ENCODE measurements around the gene MRPL48.

MRPL48 gene

GRCh38 chr11:73851046-73851764, 63.5 kb downstream of the MRPL48 start:
- Histone ChIP-seq H3K4me1 (ENCODE audit: control insufficient read depth, insufficient read depth, low read depth, low read length) (no peaks in the 10 kb centered on the region), H3K4ac (ENCODE audit: low read depth in 1 of 2, low read length in 2 of 2) (no peak overlapping the region)

GRCh38 chr11:73852049-73852448, 64.4 kb downstream of the MRPL48 start:
- Histone ChIP-seq H2AK5ac (ENCODE audit: low read length, severe bottlenecking) (no peak overlapping the region), H3K9ac (ENCODE audit: low read length) (no peak overlapping the region), H3K4me3 (ENCODE audit: insufficient read depth in 1 of 2, low read depth in 1 of 2, low read length in 2 of 2) (no peak overlapping the region), H2AFZ (ENCODE audit: low read depth, low read length) (no peak overlapping the region), H3K4ac (ENCODE audit: low read depth in 1 of 2, low read length in 2 of 2) (no peak overlapping the region), H3K79me1 (replicated peaks; ENCODE audit: low read length, poor library complexity, severe bottlenecking) (no peaks in the 10 kb centered on the region), H3K18ac (ENCODE audit: low read depth in 1 of 2, low read length in 2 of 2) (no peak overlapping the region), H3K23ac (ENCODE audit: low read length in 2 of 2) (no peak overlapping the region), H3K36me3 (ENCODE audit: control insufficient read depth in 1 of 2, insufficient read depth in 2 of 2, low read depth in 1 of 2, low read length in 2 of 2) (peaks cover 0 to 3% of the 10 kb centered on the region in 2 experiments), H4K8ac (ENCODE audit: low read length) (no peak overlapping the region), H3K9me3 (ENCODE audit: control insufficient read depth, low read length) (no peaks in the 10 kb centered on the region), H2BK15ac (ENCODE audit: low read depth, poor library complexity, severe bottlenecking) (no peak overlapping the region), H2BK5ac (ENCODE audit: low read depth, low read length, poor library complexity, severe bottlenecking) (no peak overlapping the region), H3K27me3 (ENCODE audit: control insufficient read depth in 1 of 2, insufficient read depth in 1 of 2, low read length in 2 of 2) (no peaks in the 10 kb centered on the region), H2BK120ac (ENCODE audit: low read depth, low read length) (no peak overlapping the region), H2BK12ac (ENCODE audit: low read length in 2 of 2) (no peak overlapping the region), H4K91ac (ENCODE audit: low read length) (no peak overlapping the region), H3K4me1 (ENCODE audit: control insufficient read depth, insufficient read depth, low read depth, low read length) (no peaks in the 10 kb centered on the region), H3K27ac (ENCODE audit: low read length, poor library complexity, severe bottlenecking) (no peak overlapping the region), H3K14ac (ENCODE audit: low read length in 2 of 2) (no peak overlapping the region), H3K4me2 (ENCODE audit: low read length, poor library complexity, severe bottlenecking) (no peak overlapping the region)
- WGBS: 95% methylated on average over 3 of the region's 3 CpGs
- DNase-seq: no peak

More at GRCh38 chr11:73851046-73851764, 63.5 kb downstream of the MRPL48 start:
- H3K18ac ChIP-seq (ENCODE audit: low read depth in 1 of 2, low read length in 2 of 2): no peak overlapping the region
- no peak overlapping the region for H2BK12ac ChIP-seq (ENCODE audit: low read length in 2 of 2)
- WGBS: 96% methylated on average over 3 of the region's 3 CpGs
- H3K36me3 ChIP-seq (ENCODE audit: control insufficient read depth in 1 of 2, insufficient read depth in 2 of 2, low read depth in 1 of 2, low read length in 2 of 2): peaks cover 0 to 3% of the 10 kb centered on the region in 2 experiments
- no peaks in the 10 kb centered on the region for H3K27me3 ChIP-seq (ENCODE audit: control insufficient read depth in 1 of 2, insufficient read depth in 1 of 2, low read length in 2 of 2)
- no peak overlapping the region for H2BK120ac ChIP-seq (ENCODE audit: low read depth, low read length)
- no peak overlapping the region for H2AFZ ChIP-seq (ENCODE audit: low read depth, low read length)
- no peak overlapping the region for H2BK5ac ChIP-seq (ENCODE audit: low read depth, low read length, poor library complexity, severe bottlenecking)
- no peak overlapping the region for H3K27ac ChIP-seq (ENCODE audit: low read length, poor library complexity, severe bottlenecking)
- no peaks in the 10 kb centered on the region for H3K9me3 ChIP-seq (ENCODE audit: control insufficient read depth, low read length)
- no peak overlapping the region for H3K4me3 ChIP-seq (ENCODE audit: insufficient read depth in 1 of 2, low read depth in 1 of 2, low read length in 2 of 2)
- no peak overlapping the region for H4K91ac ChIP-seq (ENCODE audit: low read length)
- no peak overlapping the region for H3K23ac ChIP-seq (ENCODE audit: low read length in 2 of 2)
- H2AK5ac ChIP-seq (ENCODE audit: low read length, severe bottlenecking): no peak overlapping the region
- no peak overlapping the region for H4K8ac ChIP-seq (ENCODE audit: low read length)
- H3K14ac ChIP-seq (ENCODE audit: low read length in 2 of 2): no peak overlapping the region
- no peak for DNase-seq
- H3K79me1 ChIP-seq (replicated peaks; ENCODE audit: low read length, poor library complexity, severe bottlenecking): no peaks in the 10 kb centered on the region
- H3K4me2 ChIP-seq (ENCODE audit: low read length, poor library complexity, severe bottlenecking): no peak overlapping the region
- H3K9ac ChIP-seq (ENCODE audit: low read length): no peak overlapping the region
- H2BK15ac ChIP-seq (ENCODE audit: low read depth, poor library complexity, severe bottlenecking): no peak overlapping the region

GRCh38 chr11:73854680-73855079, 67.0 kb downstream of the MRPL48 start:
- H2AFZ ChIP-seq (ENCODE audit: low read depth, low read length): no peak overlapping the region
- H3K79me1 ChIP-seq (replicated peaks; ENCODE audit: low read length, poor library complexity, severe bottlenecking): no peaks in the 10 kb centered on the region
- no peak overlapping the region for H4K91ac ChIP-seq (ENCODE audit: low read length)
- H2BK5ac ChIP-seq (ENCODE audit: low read depth, low read length, poor library complexity, severe bottlenecking): no peak overlapping the region
- DNase-seq: peak; percentile 22
- no peaks in the 10 kb centered on the region for H3K27me3 ChIP-seq (ENCODE audit: control insufficient read depth in 1 of 2, insufficient read depth in 1 of 2, low read length in 2 of 2)
- no peak overlapping the region for H2AK5ac ChIP-seq (ENCODE audit: low read length, severe bottlenecking)
- H3K18ac ChIP-seq (ENCODE audit: low read depth in 1 of 2, low read length in 2 of 2): no peak overlapping the region
- no peak overlapping the region for H3K23ac ChIP-seq (ENCODE audit: low read length in 2 of 2)
- no peak overlapping the region for H3K27ac ChIP-seq (ENCODE audit: low read length, poor library complexity, severe bottlenecking)
- 89% methylated on average over 1 of the region's 1 CpG for WGBS
- H3K9ac ChIP-seq (ENCODE audit: low read length): no peak overlapping the region
- peaks cover 0 to 3% of the 10 kb centered on the region in 2 experiments for H3K36me3 ChIP-seq (ENCODE audit: control insufficient read depth in 1 of 2, insufficient read depth in 2 of 2, low read depth in 1 of 2, low read length in 2 of 2)
- H2BK15ac ChIP-seq (ENCODE audit: low read depth, poor library complexity, severe bottlenecking): no peak overlapping the region
- no peak overlapping the region for H4K8ac ChIP-seq (ENCODE audit: low read length)
- no peak overlapping the region for H3K14ac ChIP-seq (ENCODE audit: low read length in 2 of 2)
- no peak overlapping the region for H3K4ac ChIP-seq (ENCODE audit: low read depth in 1 of 2, low read length in 2 of 2)
- H3K4me2 ChIP-seq (ENCODE audit: low read length, poor library complexity, severe bottlenecking): no peak overlapping the region
- H2BK120ac ChIP-seq (ENCODE audit: low read depth, low read length): no peak overlapping the region
- H2BK12ac ChIP-seq (ENCODE audit: low read length in 2 of 2): no peak overlapping the region
- no peaks in the 10 kb centered on the region for H3K9me3 ChIP-seq (ENCODE audit: control insufficient read depth, low read length)
- H3K4me3 ChIP-seq (ENCODE audit: insufficient read depth in 1 of 2, low read depth in 1 of 2, low read length in 2 of 2): no peak overlapping the region
- H3K4me1 ChIP-seq (ENCODE audit: control insufficient read depth, insufficient read depth, low read depth, low read length): no peaks in the 10 kb centered on the region

- Histone ChIP-seq H2AFZ (ENCODE audit: low read depth, low read length) (no peak overlapping the region), H3K27me3 (ENCODE audit: control insufficient read depth in 1 of 2, insufficient read depth in 1 of 2, low read length in 2 of 2) (no peaks in the 10 kb centered on the region), H3K4me2 (ENCODE audit: low read length, poor library complexity, severe bottlenecking) (no peak overlapping the region), H2BK120ac (ENCODE audit: low read depth, low read length) (no peak overlapping the region), H3K4me1 (ENCODE audit: control insufficient read depth, insufficient read depth, low read depth, low read length) (no peaks in the 10 kb centered on the region), H3K79me1 (replicated peaks; ENCODE audit: low read length, poor library complexity, severe bottlenecking) (no peaks in the 10 kb centered on the region), H4K91ac (ENCODE audit: low read length) (no peak overlapping the region), H3K14ac (ENCODE audit: low read length in 2 of 2) (no peak overlapping the region), H4K8ac (ENCODE audit: low read length) (no peak overlapping the region), H3K4ac (ENCODE audit: low read depth in 1 of 2, low read length in 2 of 2) (no peak overlapping the region), H3K9me3 (ENCODE audit: control insufficient read depth, low read length) (no peaks in the 10 kb centered on the region), H2BK15ac (ENCODE audit: low read depth, poor library complexity, severe bottlenecking) (no peak overlapping the region), H3K9ac (ENCODE audit: low read length) (no peak overlapping the region), H2BK5ac (ENCODE audit: low read depth, low read length, poor library complexity, severe bottlenecking) (no peak overlapping the region), H2AK5ac (ENCODE audit: low read length, severe bottlenecking) (no peak overlapping the region), H2BK12ac (ENCODE audit: low read length in 2 of 2) (no peak overlapping the region), H3K36me3 (ENCODE audit: control insufficient read depth in 1 of 2, insufficient read depth in 2 of 2, low read depth in 1 of 2, low read length in 2 of 2) (peaks cover 0 to 13% of the 10 kb centered on the region in 2 experiments), H3K23ac (ENCODE audit: low read length in 2 of 2) (no peak overlapping the region), H3K18ac (ENCODE audit: low read depth in 1 of 2, low read length in 2 of 2) (no peak overlapping the region), H3K4me3 (ENCODE audit: insufficient read depth in 1 of 2, low read depth in 1 of 2, low read length in 2 of 2) (no peak overlapping the region), H3K27ac (ENCODE audit: low read length, poor library complexity, severe bottlenecking) (no peak overlapping the region)
- no peak for DNase-seq
- 93% methylated on average over 1 of the region's 1 CpG for WGBS
Measured at GRCh38 chr11:73856031-73856567, 68.4 kb downstream of the MRPL48 start.
